IPS-NIHi7 (cell line): Measurements from ENCODE around the gene FSD1.

ENCODE experiments used
- DNase-seq: peaks from one replicate; pipeline ENCODE4 v3.0.0; 2012; ENCODE audit warnings: mixed read lengths; ENCODE audit errors: extremely low spot score

Gene FSD1

DNA sequence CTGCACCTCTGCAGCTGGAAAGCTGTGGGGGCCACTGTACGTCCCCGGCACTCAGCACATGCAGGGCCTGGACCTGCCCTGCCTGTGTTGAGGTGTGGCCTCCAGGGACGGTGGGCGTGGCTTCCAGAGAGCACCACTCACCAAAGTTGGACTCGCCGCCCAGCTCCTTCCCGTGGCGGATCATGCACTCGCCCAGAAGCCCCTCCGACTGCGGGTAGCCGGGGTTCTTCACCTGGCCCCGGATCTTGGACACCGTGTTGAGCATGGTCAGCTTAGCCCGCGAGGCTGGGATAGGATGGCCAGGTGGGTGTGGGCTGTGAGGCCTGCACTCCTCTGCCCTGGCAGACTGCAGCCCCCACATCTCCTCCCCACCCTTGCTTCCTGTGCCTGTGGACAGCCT is 60.9 kb downstream of the FSD1 start:
- no peak for DNase-seq

DNA sequence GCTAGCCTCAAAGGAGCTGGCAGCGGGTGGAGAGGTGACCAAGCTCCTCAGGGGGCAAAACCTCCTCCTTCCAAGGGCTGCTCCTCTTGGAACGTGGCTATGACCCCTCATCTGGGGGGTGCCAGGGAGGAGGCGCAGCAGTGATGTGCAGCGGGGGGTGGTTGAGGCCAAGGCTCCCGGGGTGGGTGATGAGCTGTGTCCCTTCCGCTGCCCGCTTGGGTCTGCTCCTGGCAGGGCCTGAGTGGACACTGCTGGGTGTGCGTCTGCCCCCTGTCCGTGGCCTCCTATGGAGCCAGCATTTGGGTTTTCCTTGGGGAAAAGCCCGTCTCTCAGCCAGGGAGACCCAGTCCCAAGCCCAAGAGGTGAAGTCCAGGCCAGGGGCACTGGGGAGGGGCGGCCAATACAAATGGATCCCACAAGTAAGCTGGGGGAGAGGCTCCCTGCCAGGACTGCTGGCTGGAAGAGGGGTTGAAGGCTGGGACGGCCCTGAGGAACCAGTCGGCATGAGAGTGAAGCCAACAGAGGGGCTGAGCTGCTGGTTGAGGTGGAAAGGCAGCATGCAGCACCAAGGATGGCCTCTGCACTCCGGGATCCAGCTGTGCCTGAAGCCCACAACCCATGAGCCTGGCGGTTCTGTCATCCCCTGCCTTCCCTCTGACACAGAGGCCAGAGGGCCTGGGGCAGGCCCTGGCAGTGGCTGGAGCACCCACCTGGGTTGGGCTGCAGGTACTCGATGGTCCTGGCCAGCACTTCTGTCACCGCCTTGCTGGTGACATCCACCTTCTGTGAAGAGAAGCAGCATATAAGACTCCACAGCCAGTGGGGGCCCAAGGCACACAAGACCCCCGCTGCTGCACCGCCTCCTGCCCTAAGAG is 61.6 kb downstream of the FSD1 start:
- no peak for DNase-seq

DNA sequence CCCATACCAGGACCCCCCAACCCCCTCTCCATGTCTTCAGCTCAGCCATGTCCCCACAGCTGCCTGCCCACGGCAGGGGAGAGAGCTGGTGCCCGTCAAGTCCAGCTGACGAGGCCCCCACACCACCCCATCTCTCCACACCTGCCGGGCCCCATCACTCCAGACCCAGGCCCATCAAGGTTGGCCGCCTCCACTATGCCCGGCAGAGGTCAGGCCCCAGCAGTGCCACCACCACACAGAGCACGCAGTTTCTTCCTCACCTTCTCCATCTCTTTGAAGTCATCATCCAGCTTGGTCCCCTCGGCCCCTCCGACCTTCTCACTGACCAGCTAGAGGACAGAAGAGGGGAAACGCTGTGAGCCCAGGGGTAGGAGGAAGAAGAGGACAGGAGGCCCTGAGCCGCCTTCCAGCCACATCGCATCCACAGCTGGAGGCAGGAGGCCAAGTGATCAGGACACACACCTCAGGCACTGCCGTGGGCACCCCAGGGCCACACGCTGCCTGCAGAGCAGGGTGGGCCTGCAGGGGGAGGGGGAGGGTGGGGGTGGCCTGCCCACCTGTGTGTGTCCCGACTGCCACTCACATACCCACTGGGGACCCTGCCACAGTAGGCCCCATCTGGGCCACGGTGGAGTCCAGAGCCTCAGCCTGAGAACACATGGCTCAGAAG is 62.4 kb downstream of the FSD1 start:
- no peak for DNase-seq

DNA sequence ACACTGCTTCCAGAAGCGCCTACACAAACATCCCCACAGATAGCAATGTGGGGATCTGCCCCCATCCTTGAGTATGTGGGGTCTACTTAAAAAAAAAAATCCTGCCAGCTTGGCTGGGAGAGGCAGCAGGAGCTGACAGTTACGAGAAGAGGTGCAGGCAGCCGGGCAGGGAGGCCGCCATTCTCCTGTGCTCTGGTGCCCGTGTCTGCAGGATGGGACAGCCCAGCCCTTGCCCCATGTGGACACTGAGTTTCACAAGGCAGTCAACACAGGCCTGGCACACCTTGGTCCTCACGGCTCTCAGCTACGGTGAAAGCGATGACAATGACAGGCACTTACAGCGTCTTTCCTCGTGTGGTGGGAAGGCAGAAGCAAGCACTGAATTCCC is 62.9 kb downstream of the FSD1 start:
- DNase-seq, result no peak

DNA sequence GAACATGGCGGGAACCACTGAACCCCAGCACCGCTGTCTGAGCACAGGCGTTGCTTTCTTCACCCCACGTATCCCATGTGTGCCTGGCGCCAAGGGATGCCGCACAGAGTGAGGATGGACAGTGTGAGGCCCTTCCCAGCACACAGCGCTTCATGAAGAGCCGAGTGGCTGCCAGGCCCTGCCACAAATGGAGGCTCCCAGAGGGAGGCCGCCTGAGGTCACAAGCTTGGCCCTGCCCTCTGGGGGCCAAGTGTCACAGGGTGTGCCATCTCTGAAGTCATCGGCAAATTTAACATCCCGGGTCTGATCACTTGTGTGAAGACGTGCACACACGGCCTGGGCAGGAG is 63.4 kb downstream of the FSD1 start:
- DNase-seq, result no peak

DNA sequence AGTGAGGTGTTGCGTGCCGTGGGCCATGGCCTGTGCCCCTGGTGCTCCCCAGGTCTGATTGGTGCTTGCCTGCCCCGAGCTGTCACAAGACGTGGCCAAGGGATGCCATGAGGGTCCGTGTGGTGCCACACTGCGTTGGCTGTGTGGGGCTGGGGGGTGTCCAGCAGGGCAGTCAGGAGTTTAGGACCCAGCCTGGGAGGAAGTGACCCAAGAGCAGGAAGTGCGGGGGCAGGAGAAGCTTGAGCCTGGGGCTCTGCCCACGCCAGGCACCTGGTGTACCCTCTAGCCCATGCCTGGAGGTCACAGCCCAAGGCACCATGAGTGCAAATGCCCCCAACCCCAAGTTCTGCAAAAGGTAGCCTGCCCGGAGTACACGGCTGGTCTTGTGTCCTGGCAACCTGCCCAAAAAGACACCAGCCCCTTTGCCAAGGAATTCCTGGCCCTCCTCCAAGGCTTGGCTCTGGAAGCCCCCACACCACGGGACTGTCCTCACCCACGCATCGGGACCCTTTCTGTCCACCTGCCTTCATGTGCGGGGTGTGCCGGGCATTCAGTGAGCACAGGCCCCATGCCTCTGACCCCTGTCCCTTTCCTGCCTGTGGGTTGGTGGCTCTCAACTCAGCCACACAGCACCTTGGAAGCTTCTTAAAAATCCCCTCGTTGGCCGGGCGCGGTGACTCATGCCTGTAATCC is 63.9 kb downstream of the FSD1 start:
- no peak for DNase-seq

DNA sequence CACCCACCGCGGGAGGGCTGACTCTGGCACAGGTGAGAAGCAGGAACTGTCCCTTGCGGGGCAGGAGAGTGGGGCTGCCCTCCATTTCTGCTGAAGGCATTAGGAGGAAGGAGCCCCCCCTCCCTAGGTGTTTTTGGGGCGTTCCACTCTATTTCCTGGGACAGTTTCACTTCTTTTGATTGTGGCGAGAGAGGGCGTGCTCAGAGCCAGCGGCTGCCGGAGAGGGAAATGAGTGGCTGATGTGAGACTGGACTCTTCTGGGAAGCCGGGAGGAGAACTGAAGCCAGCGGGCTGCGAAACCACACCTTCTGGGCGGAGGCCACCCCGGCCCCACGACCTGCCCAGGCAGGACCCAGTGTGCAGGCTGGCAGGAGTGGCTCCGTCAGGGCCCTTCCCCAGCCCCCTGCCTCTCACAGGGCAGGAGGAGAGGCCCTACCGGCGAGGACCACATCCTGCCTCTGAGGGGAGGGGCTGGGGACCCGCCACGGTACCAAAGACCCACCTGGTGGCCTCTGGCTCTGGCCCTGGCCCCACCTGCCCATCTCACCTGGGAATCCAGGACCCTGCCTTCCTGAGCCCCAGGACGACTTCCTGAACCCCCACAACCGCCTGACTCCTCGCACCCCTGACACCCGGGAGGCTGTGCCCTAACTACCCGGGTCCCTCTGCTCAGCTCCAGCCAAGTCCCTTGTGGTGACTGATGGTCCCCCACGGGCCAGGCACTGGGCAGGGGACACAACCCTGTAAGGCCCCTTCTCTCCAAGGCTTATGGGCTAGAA is 64.9 kb downstream of the FSD1 start:
- DNase-seq, result no peak

DNA sequence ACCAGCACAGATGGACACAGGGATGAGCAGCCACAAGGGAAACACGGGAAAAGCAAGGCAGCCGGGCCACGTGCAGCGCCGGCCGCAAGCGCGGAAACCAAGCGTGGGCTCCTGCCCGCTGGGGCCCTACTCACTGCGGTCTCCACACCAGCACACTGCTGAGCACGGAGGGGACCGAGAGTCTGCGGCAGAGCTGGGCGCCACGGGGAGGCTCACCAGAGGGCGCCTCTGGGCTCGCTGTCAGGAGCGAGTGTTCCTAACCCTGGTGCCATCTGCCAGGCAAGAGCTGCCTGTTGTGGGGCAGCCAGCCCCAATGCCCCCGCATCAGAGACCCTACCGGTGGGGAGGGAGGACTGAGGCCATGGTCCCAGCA is 65.5 kb downstream of the FSD1 start:
- DNase-seq, result peak; percentile 55

DNA sequence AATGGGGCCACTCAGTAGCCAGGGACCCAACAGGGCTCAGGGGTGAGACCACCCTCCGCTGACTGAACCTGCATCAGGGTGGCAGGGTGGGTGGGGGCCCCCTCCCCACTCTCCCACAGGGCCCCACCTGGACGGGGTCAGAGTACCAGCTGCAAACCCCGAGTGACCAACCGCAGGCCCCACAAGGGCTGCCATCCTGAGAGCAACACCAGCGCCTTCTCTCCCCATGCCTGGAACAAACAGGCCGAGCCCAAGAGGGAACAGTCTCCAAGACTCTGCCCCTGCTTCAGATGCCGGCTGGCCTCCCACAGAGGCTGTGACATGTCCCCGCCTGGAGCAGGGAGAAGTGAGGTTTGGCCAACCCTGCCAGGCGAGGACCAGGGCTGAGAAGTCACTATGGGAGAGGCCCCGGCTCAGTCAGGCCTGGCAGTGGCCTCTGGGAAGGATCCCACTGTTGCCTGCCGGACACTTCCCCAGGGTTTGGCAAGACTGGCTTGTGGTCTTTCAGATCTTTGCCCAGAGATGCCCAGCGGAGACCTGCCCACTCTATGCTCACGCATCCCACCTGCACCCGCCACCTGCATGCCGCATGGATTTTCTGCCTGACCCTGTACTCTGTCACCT is 66.1 kb downstream of the FSD1 start:
- no peak for DNase-seq

DNA sequence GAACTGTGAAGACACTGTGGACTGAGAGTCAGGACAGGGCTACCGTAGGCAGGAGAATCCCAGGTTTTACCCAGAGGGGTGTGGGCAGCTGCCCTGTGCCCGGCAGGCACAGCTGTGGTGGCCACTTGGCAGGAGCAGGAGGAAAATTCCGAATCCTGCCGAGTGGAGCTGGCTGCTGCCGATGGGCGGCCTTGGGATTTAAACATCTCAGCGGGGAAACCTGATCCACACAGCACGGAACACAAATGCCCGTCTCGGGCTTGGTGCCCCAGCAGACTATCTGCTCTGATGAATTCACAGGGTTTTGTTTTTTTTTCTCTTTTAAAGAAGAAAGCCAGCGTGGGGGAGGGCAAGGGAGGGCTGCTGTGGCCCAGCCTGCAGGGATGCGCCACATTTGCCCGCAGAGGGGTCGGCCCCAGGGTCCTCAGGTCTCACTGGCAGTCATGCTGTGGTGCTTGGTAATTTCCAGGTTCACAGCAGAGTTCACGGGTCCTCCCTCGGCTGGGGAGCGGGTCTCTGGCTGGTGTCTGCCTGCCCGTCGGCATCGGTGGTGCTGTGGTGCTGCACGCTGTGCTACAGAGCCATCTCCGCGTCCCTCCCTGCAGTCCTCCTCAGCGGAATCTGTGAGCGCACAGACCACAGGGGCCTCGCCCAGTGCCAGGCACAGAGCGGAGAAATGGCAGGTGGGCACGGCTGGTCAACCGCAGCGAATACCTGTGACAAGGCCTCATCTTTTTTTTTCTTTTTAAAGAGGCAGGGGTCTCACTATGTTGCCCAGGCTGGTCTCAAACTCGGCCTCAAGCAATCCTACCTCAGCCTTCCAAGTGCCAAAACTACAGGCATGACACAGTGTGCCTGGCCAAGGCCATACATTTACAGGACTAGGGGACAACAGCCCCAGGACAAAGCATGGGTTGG is 67.1 kb downstream of the FSD1 start:
- no peak for DNase-seq

DNA sequence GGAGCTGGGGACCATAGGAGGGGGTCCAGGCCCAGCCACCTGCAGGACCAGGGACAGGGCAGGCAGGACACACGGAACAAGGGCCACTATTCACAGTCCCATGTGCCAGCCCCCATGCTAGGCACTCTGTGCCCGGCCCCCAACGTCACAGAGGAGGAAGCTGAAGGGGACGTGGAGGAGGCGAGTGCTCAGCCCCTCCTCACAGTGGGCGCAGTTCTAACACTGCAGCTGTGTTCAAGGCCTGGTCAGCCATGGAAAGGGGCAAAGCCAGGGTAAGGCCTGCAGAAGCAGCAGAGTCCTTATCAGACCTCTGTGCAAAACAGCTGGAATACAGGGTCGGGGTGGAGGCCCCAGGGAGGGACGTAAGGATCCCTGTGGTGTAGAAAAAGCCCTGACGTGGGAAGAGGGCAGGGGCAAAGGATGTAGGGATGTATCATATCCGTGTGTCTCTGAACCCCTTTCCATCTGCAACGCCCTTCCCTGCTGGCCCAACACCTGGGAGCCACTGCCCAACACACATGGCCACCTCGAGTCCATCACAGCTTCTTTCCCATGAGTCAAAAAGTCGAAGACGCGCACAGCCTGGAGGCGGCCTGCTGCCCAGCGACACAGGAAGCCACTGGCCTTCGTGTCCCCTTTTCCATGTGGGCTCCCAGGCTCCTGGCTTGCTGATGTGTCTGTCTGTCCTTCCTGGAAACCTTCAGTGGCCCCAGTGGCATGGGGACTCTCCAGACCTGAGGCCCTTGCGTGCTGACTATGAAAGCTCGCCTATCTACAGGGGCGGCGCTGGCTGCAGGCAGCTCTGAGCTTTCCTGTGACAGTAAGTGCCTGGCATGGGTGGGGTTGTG is 68.0 kb downstream of the FSD1 start:
- no peak for DNase-seq

DNA sequence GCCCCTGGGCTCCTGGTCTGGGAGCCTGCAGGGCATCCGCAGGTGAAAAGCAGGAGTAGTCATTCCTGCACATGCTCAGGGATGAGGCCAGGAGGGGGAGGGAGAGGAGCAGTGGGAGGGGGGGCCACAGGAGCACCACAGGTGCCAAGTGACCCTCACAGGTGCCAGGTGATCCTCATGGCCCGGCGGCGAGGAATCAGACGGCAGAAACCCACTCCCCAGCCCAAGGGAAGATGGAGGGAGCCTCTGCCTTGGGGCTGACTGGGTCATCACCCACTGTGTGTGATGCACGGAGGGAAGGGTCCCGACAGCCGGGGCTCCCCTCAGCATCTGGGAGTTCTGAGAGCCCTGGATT is 68.6 kb downstream of the FSD1 start:
- no peak for DNase-seq
